Neural cell (in vitro differentiated cells): ENCODE data around the gene HOXA1. TPM values are rescaled to one million over a fixed set of nuclear protein-coding genes. Genes with fewer than 3 reads are reported as not detected.

Experiments
- H2AFZ ChIP-seq: fragments of 200-600, 300-800 bp; sonication (generic), shearing (Covaris generic); 2 replicates; pipeline ENCODE4 v1.6.0; 2014; ENCODE audit warnings: low read depth, mild to moderate bottlenecking, antibody characterized with exemption, low read length, moderate library complexity
- H3F3A ChIP-seq: fragments of 200-600 bp; shearing (Covaris generic); 2 replicates; pipeline ENCODE4 v1.6.1; 2016; ENCODE audit warnings: mild to moderate bottlenecking, moderate library complexity, mixed read lengths, antibody characterized with exemption, low read length; ENCODE audit not compliant: insufficient read depth, poor library complexity, severe bottlenecking
- H3K27ac ChIP-seq: fragments of 200-600, 300-800 bp; sonication (generic), shearing (Covaris generic); 2 replicates; pipeline ENCODE4 v1.5.1; 2014; ENCODE audit warnings: mild to moderate bottlenecking, low read length, moderate library complexity
- H3K27me3 ChIP-seq: fragments of 300-800, 200-600 bp; sonication (generic), shearing (Covaris generic); 2 replicates; pipeline ENCODE4 v1.6.0; 2014; ENCODE audit warnings: mild to moderate bottlenecking, low read depth, low read length, moderate library complexity; ENCODE audit not compliant: insufficient read depth
- H3K36me3 ChIP-seq: fragments of 300-800, 200-600 bp; sonication (generic), shearing (Covaris generic); 2 replicates; pipeline ENCODE4 v1.5.1; 2014; ENCODE audit warnings: mild to moderate bottlenecking, antibody characterized with exemption, low read length, moderate library complexity; ENCODE audit not compliant: insufficient read depth
- H3K4me2 ChIP-seq: fragments of 300-800, 200-600 bp; sonication (generic), shearing (Covaris generic); 2 replicates; pipeline ENCODE4 v1.6.0; 2014; ENCODE audit warnings: mild to moderate bottlenecking, low read length
- H3K4me3 ChIP-seq: fragments of 300-800, 200-600 bp; sonication (generic), shearing (Covaris generic); 2 replicates; pipeline ENCODE4 v1.5.1; 2014; ENCODE audit warnings: mild to moderate bottlenecking, low read length, moderate library complexity
- H3K79me2 ChIP-seq: fragments of 200-600 bp; shearing (Covaris generic); replicated peaks from 2 replicates; pipeline ENCODE4 v1.6.0; 2014; ENCODE audit warnings: mild to moderate bottlenecking, low read length, moderate library complexity; ENCODE audit not compliant: insufficient read depth
- H3K9ac ChIP-seq: fragments of 300-800, 200-600 bp; sonication (generic), shearing (Covaris generic); 2 replicates; pipeline ENCODE4 v1.6.1; 2016; ENCODE audit warnings: mild to moderate bottlenecking, low read length, mixed read lengths
- H3K9me2 ChIP-seq: fragments of 200-600 bp; shearing (Covaris generic); 2 replicates; pipeline ENCODE4 v1.6.1; 2016; ENCODE audit warnings: mild to moderate bottlenecking, low read length, mixed read lengths; ENCODE audit not compliant: insufficient read depth
- H3K9me3 ChIP-seq: fragments of 200-600, 300-800 bp; sonication (generic), shearing (Covaris generic); 2 replicates; pipeline ENCODE4 v1.6.1; 2016; ENCODE audit warnings: mild to moderate bottlenecking, mixed run types, low read length, moderate library complexity, mixed read lengths
- H4K20me1 ChIP-seq: fragments of 200-600 bp; shearing (Covaris generic); 2 replicates; pipeline ENCODE4 v1.6.1; 2016; ENCODE audit warnings: mild to moderate bottlenecking, mixed run types; ENCODE audit not compliant: insufficient read depth
- EP300 ChIP-seq: fragments of 450-650 bp; conservative IDR thresholded peaks from 2 replicates; pipeline ENCODE4 v1.6.1; 2014; ENCODE audit warnings: antibody characterized with exemption, mild to moderate bottlenecking, moderate library complexity; ENCODE audit not compliant: poor library complexity, severe bottlenecking
- EZH2 ChIP-seq: fragments of 200-600, 300-800 bp; shearing (Covaris generic), sonication (generic); IDR thresholded peaks from 2 replicates; pipeline ENCODE4 v1.6.1; 2014; ENCODE audit warnings: antibody characterized with exemption, low read length, borderline replicate concordance, mild to moderate bottlenecking; ENCODE audit not compliant: insufficient read depth, poor library complexity, severe bottlenecking
- MXI1 ChIP-seq: fragments of 450-650 bp; conservative IDR thresholded peaks from 2 replicates; pipeline ENCODE4 v1.6.1; 2014; ENCODE audit warnings: antibody characterized with exemption, mild to moderate bottlenecking; ENCODE audit not compliant: poor library complexity, severe bottlenecking
- POLR2AphosphoS5 ChIP-seq: IDR thresholded peaks from 2 replicates; pipeline ENCODE4 v1.6.1; 2012
- RAD21 ChIP-seq: fragments of 450-650 bp; conservative IDR thresholded peaks from 2 replicates; pipeline ENCODE4 v1.6.1; 2014; ENCODE audit warnings: antibody characterized with exemption, mild to moderate bottlenecking, moderate library complexity
- SMC3 ChIP-seq: fragments of 450-650 bp; conservative IDR thresholded peaks from 2 replicates; pipeline ENCODE4 v1.6.1; 2014; ENCODE audit warnings: antibody characterized with exemption, mild to moderate bottlenecking, moderate library complexity; ENCODE audit not compliant: poor library complexity
- TAF1 ChIP-seq: IDR thresholded peaks from 2 replicates; pipeline ENCODE4 v1.6.1; 2012; ENCODE audit warnings: low read depth
- polyA plus RNA-seq: library from polyadenylated mRNA; depleted of rRNA; stranded (reverse); fragments of >200 nt; gene quantifications from 2 replicates; pipeline ENCODE4 v1.2.3, GENCODE V29; 2014
- TF ChIP-seq, protein P1 (sequence below): fragments of 450-650 bp; IDR thresholded peaks from 2 replicates; pipeline ENCODE4 v1.5.1; 2014; ENCODE audit warnings: antibody characterized with exemption, mild to moderate bottlenecking, moderate library complexity; ENCODE audit not compliant: poor library complexity, severe bottlenecking
- TF ChIP-seq, protein P2 (sequence below): IDR thresholded peaks from 2 replicates; pipeline ENCODE4 v1.6.1; 2012; ENCODE audit warnings: borderline replicate concordance

HOXA1 gene
- polyA plus RNA-seq, 1 donor from 2014 or later, result not detected

DNA sequence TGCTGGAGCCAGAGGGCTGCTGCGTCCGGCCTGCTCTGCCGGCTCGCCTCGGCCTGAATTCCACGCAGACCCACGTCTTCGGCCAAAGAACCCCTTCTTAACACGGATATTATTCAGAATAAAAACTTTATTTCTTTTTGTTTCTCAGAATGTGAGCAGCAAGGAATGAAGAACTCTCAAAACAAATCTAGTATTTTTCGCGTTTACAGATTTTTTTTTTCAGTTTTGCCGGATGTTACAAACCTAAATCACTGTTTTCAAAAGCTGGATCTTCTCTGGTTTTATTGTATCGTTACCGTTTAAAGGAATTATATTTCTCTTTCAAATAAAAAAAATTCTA, 11.1 kb upstream of the HOXA1 start:
- Histone ChIP-seq H3K27me3 (peaks cover 100% of the 10 kb centered on the region), H3K9me2 (no peaks in the 10 kb centered on the region), H2AFZ (no peak overlapping the region), H3K9ac (no peak overlapping the region), H3K79me2 (no peaks in the 10 kb centered on the region), H3K4me3 (no peak overlapping the region), H3F3A (no peaks in the 10 kb centered on the region), H3K4me2 (no peak overlapping the region), H3K9me3 (no peaks in the 10 kb centered on the region), H3K27ac (no peak overlapping the region), H4K20me1 (no peaks in the 10 kb centered on the region), H3K36me3 (no peaks in the 10 kb centered on the region)
- TF ChIP-seq, protein P1, sequence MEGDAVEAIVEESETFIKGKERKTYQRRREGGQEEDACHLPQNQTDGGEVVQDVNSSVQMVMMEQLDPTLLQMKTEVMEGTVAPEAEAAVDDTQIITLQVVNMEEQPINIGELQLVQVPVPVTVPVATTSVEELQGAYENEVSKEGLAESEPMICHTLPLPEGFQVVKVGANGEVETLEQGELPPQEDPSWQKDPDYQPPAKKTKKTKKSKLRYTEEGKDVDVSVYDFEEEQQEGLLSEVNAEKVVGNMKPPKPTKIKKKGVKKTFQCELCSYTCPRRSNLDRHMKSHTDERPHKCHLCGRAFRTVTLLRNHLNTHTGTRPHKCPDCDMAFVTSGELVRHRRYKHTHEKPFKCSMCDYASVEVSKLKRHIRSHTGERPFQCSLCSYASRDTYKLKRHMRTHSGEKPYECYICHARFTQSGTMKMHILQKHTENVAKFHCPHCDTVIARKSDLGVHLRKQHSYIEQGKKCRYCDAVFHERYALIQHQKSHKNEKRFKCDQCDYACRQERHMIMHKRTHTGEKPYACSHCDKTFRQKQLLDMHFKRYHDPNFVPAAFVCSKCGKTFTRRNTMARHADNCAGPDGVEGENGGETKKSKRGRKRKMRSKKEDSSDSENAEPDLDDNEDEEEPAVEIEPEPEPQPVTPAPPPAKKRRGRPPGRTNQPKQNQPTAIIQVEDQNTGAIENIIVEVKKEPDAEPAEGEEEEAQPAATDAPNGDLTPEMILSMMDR, result no peak
- TF ChIP-seq SMC3 (no peak), EP300 (no peak), MXI1 (no peak), TAF1 (no peak), POLR2AphosphoS5 (no peak), EZH2 (no peak), RAD21 (no peak)
- TF ChIP-seq, protein P2, sequence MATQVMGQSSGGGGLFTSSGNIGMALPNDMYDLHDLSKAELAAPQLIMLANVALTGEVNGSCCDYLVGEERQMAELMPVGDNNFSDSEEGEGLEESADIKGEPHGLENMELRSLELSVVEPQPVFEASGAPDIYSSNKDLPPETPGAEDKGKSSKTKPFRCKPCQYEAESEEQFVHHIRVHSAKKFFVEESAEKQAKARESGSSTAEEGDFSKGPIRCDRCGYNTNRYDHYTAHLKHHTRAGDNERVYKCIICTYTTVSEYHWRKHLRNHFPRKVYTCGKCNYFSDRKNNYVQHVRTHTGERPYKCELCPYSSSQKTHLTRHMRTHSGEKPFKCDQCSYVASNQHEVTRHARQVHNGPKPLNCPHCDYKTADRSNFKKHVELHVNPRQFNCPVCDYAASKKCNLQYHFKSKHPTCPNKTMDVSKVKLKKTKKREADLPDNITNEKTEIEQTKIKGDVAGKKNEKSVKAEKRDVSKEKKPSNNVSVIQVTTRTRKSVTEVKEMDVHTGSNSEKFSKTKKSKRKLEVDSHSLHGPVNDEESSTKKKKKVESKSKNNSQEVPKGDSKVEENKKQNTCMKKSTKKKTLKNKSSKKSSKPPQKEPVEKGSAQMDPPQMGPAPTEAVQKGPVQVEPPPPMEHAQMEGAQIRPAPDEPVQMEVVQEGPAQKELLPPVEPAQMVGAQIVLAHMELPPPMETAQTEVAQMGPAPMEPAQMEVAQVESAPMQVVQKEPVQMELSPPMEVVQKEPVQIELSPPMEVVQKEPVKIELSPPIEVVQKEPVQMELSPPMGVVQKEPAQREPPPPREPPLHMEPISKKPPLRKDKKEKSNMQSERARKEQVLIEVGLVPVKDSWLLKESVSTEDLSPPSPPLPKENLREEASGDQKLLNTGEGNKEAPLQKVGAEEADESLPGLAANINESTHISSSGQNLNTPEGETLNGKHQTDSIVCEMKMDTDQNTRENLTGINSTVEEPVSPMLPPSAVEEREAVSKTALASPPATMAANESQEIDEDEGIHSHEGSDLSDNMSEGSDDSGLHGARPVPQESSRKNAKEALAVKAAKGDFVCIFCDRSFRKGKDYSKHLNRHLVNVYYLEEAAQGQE, result no peak

DNA sequence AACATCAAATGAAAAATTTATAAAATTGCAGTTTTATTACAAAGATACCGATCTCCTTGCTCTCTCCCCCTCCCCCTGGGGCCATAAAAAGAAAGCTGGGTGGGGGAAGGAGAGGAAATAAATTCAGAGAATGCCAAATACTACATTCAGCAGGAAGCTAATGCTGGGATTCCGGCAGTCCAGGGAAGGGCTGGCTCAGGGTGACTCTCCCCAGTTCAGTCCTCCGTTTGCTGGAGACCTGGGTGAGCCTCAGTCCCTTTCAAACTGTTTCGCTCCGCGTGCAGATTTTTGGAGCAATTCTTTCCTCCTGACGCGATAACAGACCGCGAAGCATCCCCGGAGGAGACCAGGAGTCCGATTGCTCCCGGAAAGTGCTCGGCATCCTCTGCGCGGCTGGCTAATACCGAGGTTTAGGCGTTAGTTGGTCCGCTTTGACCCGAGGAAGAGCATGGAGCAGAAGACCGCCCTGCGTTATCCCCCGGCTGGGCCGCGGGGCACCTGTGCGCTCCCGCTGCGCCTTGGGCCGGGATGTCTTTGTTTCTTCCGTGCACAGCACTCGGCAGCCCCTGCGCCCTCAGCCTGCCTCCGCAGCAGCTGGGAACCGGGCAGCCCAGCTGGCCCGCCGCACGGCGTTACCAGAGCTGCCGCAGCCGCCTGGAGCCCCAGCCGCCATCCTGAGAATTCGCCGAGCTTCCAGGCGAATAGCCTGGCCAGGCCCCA, 10.5 kb upstream of the HOXA1 start:
- Histone ChIP-seq H3K27ac (no peak overlapping the region), H3K9me3 (no peaks in the 10 kb centered on the region)

More for the DNA sequence above, 10.5 kb upstream of the HOXA1 start:
- TF ChIP-seq EZH2, result peak; percentile 94
- TF ChIP-seq SMC3, result no peak
- Histone ChIP-seq H4K20me1 (no peaks in the 10 kb centered on the region), H3K27me3 (peaks cover 100% of the 10 kb centered on the region), H3K4me2 (no peak overlapping the region), H3K79me2 (no peaks in the 10 kb centered on the region), H3K36me3 (no peaks in the 10 kb centered on the region), H3K4me3 (no peak overlapping the region), H2AFZ (no peak overlapping the region), H3F3A (no peaks in the 10 kb centered on the region), H3K9me2 (no peaks in the 10 kb centered on the region), H3K9ac (no peak overlapping the region)
